Body of pancreas (tissue), 4 donors: ENCODE measurements around the gene GARNL3.

Experiments
- POLR2A ChIP-seq, 3 donors: fragments of 450-650 bp; IDR thresholded peaks; one replicate each; pipeline ENCODE4 v1.6.1; 2016; ENCODE audit warnings: antibody characterized with exemption in 3 of 3, mild to moderate bottlenecking in 2 of 3
- TF ChIP-seq, protein P1 (sequence below), 7 experiments: fragments of 450-650 bp in 4 of 7; fragments of 200-600 bp in 3 of 7; sonication (generic) in 3 of 7; IDR thresholded peaks; one replicate each; pipeline ENCODE4 v1.5.1; 2016 to 2019; ENCODE audit warnings: antibody characterized with exemption in 7 of 7

DNA sequence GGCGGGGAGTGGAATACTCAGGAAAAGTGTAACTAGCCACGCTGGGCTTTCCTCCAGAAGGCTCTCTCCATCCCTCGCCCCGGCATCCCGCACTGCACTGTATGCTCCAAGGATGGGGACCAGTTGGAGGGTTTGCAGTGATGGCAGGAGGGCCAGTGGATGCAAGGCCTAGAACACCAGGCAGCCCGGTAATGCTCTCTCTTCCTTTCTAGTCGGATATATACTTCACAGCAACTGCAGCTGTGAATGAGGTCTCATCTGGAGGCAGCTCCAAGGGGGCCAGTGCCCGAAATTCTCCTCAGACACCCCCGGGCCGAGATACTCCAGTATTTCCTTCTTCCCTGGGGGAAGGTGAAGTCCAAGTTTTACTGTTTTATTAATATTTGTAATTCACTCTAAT, 122.4 kb downstream of the GARNL3 start:
- TF ChIP-seq, protein P1, sequence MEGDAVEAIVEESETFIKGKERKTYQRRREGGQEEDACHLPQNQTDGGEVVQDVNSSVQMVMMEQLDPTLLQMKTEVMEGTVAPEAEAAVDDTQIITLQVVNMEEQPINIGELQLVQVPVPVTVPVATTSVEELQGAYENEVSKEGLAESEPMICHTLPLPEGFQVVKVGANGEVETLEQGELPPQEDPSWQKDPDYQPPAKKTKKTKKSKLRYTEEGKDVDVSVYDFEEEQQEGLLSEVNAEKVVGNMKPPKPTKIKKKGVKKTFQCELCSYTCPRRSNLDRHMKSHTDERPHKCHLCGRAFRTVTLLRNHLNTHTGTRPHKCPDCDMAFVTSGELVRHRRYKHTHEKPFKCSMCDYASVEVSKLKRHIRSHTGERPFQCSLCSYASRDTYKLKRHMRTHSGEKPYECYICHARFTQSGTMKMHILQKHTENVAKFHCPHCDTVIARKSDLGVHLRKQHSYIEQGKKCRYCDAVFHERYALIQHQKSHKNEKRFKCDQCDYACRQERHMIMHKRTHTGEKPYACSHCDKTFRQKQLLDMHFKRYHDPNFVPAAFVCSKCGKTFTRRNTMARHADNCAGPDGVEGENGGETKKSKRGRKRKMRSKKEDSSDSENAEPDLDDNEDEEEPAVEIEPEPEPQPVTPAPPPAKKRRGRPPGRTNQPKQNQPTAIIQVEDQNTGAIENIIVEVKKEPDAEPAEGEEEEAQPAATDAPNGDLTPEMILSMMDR (IDR thresholded peaks at IDR 0.05): no peak
- no peak for TF ChIP-seq POLR2A (IDR thresholded peaks at IDR 0.05)
